GM23338 (cell line): ENCODE results near the gene B4GALT1.

Source experiments
- POLR2AphosphoS5 ChIP-seq: IDR thresholded peaks from 2 replicates; pipeline ENCODE4 v1.6.1; 2016; ENCODE audit warnings: antibody characterized with exemption, low read depth
- ZNF331 ChIP-seq: fragments of 250-450 bp; sonication (Bioruptor Pico); IDR thresholded peaks from 2 replicates; pipeline ENCODE4 v1.5.0; 2020; ENCODE audit warnings: low read depth, mild to moderate bottlenecking, moderate library complexity
- TF ChIP-seq, protein P1 (sequence below), 2 experiments: fragments of 200-600 bp in 1 of 2; sonication (generic) in 1 of 2; conservative IDR thresholded peaks; 2 replicates each; pipeline versions ENCODE4 v1.5.1 to v1.6.1; 2016 to 2017; ENCODE audit warnings: antibody characterized with exemption in 2 of 2, low read depth in 2 of 2, mild to moderate bottlenecking in 2 of 2, moderate library complexity in 1 of 2

- TF ChIP-seq, protein P1, sequence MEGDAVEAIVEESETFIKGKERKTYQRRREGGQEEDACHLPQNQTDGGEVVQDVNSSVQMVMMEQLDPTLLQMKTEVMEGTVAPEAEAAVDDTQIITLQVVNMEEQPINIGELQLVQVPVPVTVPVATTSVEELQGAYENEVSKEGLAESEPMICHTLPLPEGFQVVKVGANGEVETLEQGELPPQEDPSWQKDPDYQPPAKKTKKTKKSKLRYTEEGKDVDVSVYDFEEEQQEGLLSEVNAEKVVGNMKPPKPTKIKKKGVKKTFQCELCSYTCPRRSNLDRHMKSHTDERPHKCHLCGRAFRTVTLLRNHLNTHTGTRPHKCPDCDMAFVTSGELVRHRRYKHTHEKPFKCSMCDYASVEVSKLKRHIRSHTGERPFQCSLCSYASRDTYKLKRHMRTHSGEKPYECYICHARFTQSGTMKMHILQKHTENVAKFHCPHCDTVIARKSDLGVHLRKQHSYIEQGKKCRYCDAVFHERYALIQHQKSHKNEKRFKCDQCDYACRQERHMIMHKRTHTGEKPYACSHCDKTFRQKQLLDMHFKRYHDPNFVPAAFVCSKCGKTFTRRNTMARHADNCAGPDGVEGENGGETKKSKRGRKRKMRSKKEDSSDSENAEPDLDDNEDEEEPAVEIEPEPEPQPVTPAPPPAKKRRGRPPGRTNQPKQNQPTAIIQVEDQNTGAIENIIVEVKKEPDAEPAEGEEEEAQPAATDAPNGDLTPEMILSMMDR (conservative IDR thresholded peaks at IDR 0.05; ENCODE audit: low read depth in 2 of 2): no peak
- TF ChIP-seq POLR2AphosphoS5 (no peak), ZNF331 (no peak)
Measured at GRCh38 chr9:33196736-33197135, 29.6 kb upstream of the B4GALT1 start.
